Neural progenitor cell (in vitro differentiated cells): ENCODE results near the gene BSDC1. TPM values are rescaled to one million over a fixed set of nuclear protein-coding genes. Genes with fewer than 3 reads are reported as not detected.

Experiments
- DNase-seq: peaks from one replicate; pipeline ENCODE4 v3.0.0-alpha.2; 2016; ENCODE audit warnings: low spot score
- H2AFZ ChIP-seq: fragments of 200-600 bp; sonication (generic); replicated peaks from 2 replicates; pipeline ENCODE4 v1.6.1; 2016; ENCODE audit warnings: antibody characterized with exemption
- H3F3A ChIP-seq: fragments of 200-600 bp; sonication (generic); 2 replicates; pipeline ENCODE4 v1.6.1; 2016; ENCODE audit warnings: antibody characterized with exemption, low read depth
- H3K27ac ChIP-seq: fragments of 200-600 bp; sonication (generic); 2 replicates; pipeline ENCODE4 v1.5.1; 2016; ENCODE audit warnings: mild to moderate bottlenecking
- H3K27me3 ChIP-seq: fragments of 200-600 bp; sonication (generic); 2 replicates; pipeline ENCODE4 v1.6.1; 2016; ENCODE audit warnings: mild to moderate bottlenecking, moderate library complexity
- H3K36me3 ChIP-seq: fragments of 200-600 bp; sonication (generic); 2 replicates; pipeline ENCODE4 v1.5.1; 2016
- H3K4me1 ChIP-seq: fragments of 200-600 bp; sonication (generic); 2 replicates; pipeline ENCODE4 v1.6.1; 2016; ENCODE audit warnings: mixed run types
- H3K4me2 ChIP-seq: fragments of 200-600 bp; sonication (generic); 2 replicates; pipeline ENCODE4 v1.6.1; 2016
- H3K4me3 ChIP-seq: fragments of 200-600 bp; sonication (generic); 2 replicates; pipeline ENCODE4 v1.5.1; 2016
- H3K79me2 ChIP-seq: fragments of 200-600 bp; sonication (generic); 2 replicates; pipeline ENCODE4 v1.6.1; 2016; ENCODE audit warnings: low read depth
- H3K9ac ChIP-seq: fragments of 200-600 bp; sonication (generic); 2 replicates; pipeline ENCODE4 v1.6.1; 2016
- H3K9me3 ChIP-seq: fragments of 200-600 bp; sonication (generic); 2 replicates; pipeline ENCODE4 v1.5.1; 2016; ENCODE audit warnings: low read depth
- H4K20me1 ChIP-seq: fragments of 200-600 bp; sonication (generic); 2 replicates; pipeline ENCODE4 v1.6.1; 2016; ENCODE audit warnings: low read depth
- H3K27ac Mint-ChIP-seq: 3 replicates; pipeline ENCODE4 v1.8.0; 2021; ENCODE audit warnings: mixed read lengths
- H3K27me3 Mint-ChIP-seq: 2 replicates; pipeline ENCODE4 v1.8.0; 2022; ENCODE audit warnings: low read depth, mild to moderate bottlenecking, inconsistent platforms, moderate library complexity, mixed read lengths; ENCODE audit not compliant: insufficient read depth
- H3K36me3 Mint-ChIP-seq: 3 replicates; pipeline ENCODE4 v1.8.0; 2021; ENCODE audit warnings: mixed read lengths
- H3K4me1 Mint-ChIP-seq: 3 replicates; pipeline ENCODE4 v1.8.0; 2021; ENCODE audit warnings: mixed read lengths
- H3K4me3 Mint-ChIP-seq: 3 replicates; pipeline ENCODE4 v1.8.0; 2021; ENCODE audit warnings: mild to moderate bottlenecking, moderate library complexity, mixed read lengths
- H3K9me3 Mint-ChIP-seq: 3 replicates; pipeline ENCODE4 v1.8.0; 2020; ENCODE audit warnings: mixed read lengths
- EZH2 ChIP-seq: fragments of 200-600 bp; sonication (generic); IDR thresholded peaks from 2 replicates; pipeline ENCODE4 v1.6.1; 2017; ENCODE audit warnings: antibody characterized with exemption, mild to moderate bottlenecking, moderate library complexity
- EZH2phosphoT487 ChIP-seq: fragments of 200-600 bp; sonication (generic); IDR thresholded peaks from 2 replicates; pipeline ENCODE4 v1.6.1; 2017; ENCODE audit warnings: antibody characterized with exemption
- total RNA-seq: library from RNA; depleted of rRNA; stranded (reverse); fragments of >200 nt; gene quantifications from 2 replicates; pipeline ENCODE4 v1.2.3, GENCODE V29; 2015; ENCODE audit warnings: low replicate concordance
- TF ChIP-seq, protein P1 (sequence below): fragments of 200-600 bp; sonication (generic); IDR thresholded peaks from 2 replicates; pipeline ENCODE4 v1.5.1; 2017; ENCODE audit warnings: antibody characterized with exemption, mild to moderate bottlenecking

Gene BSDC1
- total RNA-seq, 1 donor from 2014 or later, result 47.5 TPM

DNA sequence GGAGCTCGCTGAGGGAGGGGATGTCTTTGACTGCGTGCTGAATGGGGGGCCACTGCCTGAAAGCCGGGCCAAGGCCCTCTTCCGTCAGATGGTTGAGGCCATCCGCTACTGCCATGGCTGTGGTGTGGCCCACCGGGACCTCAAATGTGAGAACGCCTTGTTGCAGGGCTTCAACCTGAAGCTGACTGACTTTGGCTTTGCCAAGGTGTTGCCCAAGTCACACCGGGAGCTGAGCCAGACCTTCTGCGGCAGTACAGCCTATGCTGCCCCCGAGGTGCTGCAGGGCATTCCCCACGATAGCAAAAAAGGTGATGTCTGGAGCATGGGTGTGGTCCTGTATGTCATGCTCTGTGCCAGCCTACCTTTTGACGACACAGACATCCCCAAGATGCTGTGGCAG, 30.5 kb downstream of the BSDC1 start:
- H3K27ac ChIP-seq, result no peak overlapping the region
- H3K9me3 ChIP-seq, result no peaks in the 10 kb centered on the region
- H3F3A ChIP-seq, result peaks cover 12% of the 10 kb centered on the region
- no peak for TF ChIP-seq EZH2
- TF ChIP-seq EZH2phosphoT487, result no peak
- TF ChIP-seq, protein P1, sequence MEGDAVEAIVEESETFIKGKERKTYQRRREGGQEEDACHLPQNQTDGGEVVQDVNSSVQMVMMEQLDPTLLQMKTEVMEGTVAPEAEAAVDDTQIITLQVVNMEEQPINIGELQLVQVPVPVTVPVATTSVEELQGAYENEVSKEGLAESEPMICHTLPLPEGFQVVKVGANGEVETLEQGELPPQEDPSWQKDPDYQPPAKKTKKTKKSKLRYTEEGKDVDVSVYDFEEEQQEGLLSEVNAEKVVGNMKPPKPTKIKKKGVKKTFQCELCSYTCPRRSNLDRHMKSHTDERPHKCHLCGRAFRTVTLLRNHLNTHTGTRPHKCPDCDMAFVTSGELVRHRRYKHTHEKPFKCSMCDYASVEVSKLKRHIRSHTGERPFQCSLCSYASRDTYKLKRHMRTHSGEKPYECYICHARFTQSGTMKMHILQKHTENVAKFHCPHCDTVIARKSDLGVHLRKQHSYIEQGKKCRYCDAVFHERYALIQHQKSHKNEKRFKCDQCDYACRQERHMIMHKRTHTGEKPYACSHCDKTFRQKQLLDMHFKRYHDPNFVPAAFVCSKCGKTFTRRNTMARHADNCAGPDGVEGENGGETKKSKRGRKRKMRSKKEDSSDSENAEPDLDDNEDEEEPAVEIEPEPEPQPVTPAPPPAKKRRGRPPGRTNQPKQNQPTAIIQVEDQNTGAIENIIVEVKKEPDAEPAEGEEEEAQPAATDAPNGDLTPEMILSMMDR, result no peak
- peaks cover 16% of the 10 kb centered on the region for H3K27me3 Mint-ChIP-seq
- peaks cover 30% of the 10 kb centered on the region for H3K27me3 ChIP-seq
- no peaks in the 10 kb centered on the region for H3K36me3 ChIP-seq
- H3K79me2 ChIP-seq, result no peaks in the 10 kb centered on the region
- H3K4me2 ChIP-seq, result no peak overlapping the region
- no peak for DNase-seq
- H3K4me3 Mint-ChIP-seq, result no peak overlapping the region
- peaks cover 18% of the 10 kb centered on the region for H3K4me1 Mint-ChIP-seq
- H2AFZ ChIP-seq, result no peak overlapping the region
- peaks cover 17% of the 10 kb centered on the region for H3K36me3 Mint-ChIP-seq
- H3K4me1 ChIP-seq, result peaks cover 4% of the 10 kb centered on the region
- no peak overlapping the region for H3K9ac ChIP-seq
- H3K4me3 ChIP-seq, result no peak overlapping the region
- no peak overlapping the region for H3K27ac Mint-ChIP-seq
- peaks cover 6% of the 10 kb centered on the region for H4K20me1 ChIP-seq
- H3K9me3 Mint-ChIP-seq, result no peaks in the 10 kb centered on the region

DNA sequence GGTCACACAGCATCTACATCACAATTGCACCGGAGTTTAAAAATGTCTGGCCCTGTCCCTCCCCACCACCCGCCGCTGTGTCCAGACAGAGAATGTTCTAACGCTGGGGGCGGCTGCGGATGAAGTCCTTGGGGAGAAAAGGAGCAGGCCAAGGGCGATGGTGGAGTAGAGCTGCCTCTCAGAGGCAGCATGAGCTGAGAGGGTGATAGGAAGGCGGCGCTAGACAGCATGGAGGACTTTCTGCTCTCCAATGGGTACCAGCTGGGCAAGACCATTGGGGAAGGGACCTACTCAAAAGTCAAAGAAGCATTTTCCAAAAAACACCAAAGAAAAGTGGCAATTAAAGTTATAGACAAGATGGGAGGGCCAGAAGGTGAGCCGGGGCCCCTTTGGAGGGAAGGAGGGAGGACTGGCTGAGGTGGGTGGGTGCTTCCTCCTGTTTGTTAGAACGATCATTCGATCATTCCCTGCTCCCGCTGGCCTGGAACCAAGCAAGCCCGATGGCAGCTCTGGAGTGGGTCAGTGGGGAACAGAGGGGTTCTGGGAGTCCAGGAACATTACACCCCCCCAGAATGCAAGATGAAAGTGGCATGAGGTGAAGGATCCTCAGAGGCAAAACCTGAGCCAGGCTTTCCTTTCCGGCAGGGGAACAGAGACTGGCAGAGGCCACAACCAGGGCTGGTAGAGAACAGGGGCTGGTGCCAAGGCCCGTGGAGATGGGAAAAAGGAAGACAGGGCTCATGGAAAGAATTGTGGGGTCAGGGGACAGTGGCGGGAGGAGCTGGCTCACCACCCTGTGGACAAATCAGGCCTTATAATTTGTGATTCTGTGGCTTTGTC, 31.5 kb downstream of the BSDC1 start, which contains the start of the genes FAM229A and TSSK3:
TSS of gene FAM229A (minus strand) at position 12 of the 840 bp plus-strand sequence. CDS start 394 bp downstream, outside the sequence.
TSS of gene TSSK3 (plus strand) at position 66 of the 840 bp plus-strand sequence. CDS start at position 229, 163 bp downstream.
- Histone ChIP-seq H3K4me3 (peak within 1 kb of the TSS; percentile 37), H4K20me1 (peaks cover 6% of the 10 kb centered on the region), H3K4me1 (peaks cover 4% of the 10 kb centered on the region), H3F3A (peaks cover 12% of the 10 kb centered on the region), H3K27ac (no peak within 1 kb of the TSS), H3K9ac (no peak within 1 kb of the TSS), H2AFZ (peak within 1 kb of the TSS; percentile 51), H3K79me2 (no peaks in the 10 kb centered on the region), H3K27me3 (peaks cover 30% of the 10 kb centered on the region), H3K36me3 (no peaks in the 10 kb centered on the region), H3K9me3 (no peaks in the 10 kb centered on the region), H3K4me2 (peak within 1 kb of the TSS; percentile 70)
- Mint-ChIP-seq H3K27me3 (peaks cover 16% of the 10 kb centered on the region), H3K36me3 (peaks cover 17% of the 10 kb centered on the region), H3K9me3 (no peaks in the 10 kb centered on the region), H3K27ac (no peak within 1 kb of the TSS), H3K4me3 (peak within 1 kb of the TSS; percentile 13), H3K4me1 (peaks cover 18% of the 10 kb centered on the region)
- TF ChIP-seq EZH2, result no peak
- TF ChIP-seq, protein P1, result no peak
- no peak for TF ChIP-seq EZH2phosphoT487
- no peak for DNase-seq

DNA sequence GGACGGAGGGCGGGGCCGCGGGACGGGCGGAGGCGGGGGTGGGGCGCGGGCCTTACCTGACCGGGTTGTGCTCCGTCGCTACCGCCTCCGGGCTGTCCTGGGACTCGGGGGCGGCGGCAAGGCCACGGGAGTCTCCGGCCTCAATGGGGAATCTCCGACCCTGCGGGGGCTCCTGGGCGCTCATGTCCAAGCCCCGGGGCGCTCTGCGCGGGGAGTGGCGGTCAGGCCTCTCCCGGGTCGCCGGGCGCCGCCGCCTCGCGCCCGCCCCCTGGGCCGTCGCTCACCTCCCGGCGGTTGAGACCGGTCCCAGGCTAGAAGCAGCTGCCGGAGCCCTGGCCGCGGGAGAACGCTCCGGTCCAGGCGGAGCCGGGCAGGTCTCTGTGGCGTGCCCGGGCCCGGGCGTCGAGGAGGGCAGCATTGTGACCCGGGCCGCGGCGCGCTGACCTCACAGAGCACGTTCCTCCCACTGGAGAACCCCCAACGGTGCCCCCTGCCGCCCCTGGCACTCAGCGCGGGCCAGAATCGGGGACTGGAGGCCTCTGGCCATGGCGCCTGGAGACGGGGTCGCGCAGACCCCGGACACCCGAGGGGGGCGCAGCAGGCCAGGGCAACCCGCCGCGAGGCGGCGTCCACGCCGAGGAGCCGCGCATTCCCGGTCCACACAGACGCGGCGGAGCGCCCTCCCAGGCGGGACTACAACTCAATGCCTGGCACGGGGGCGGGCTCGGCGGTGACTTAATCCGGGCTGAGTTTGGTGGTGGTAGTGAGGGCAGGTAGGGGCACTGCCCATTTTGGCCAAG, 32.4 kb downstream of the BSDC1 start:
- Mint-ChIP-seq H3K36me3 (peaks cover 17% of the 10 kb centered on the region), H3K27ac (no peak overlapping the region), H3K27me3 (peaks cover 16% of the 10 kb centered on the region), H3K9me3 (no peaks in the 10 kb centered on the region), H3K4me3 (no peak overlapping the region), H3K4me1 (peaks cover 23% of the 10 kb centered on the region)
- Histone ChIP-seq H4K20me1 (peaks cover 6% of the 10 kb centered on the region), H3K4me3 (peak overlapping the region; percentile 37), H3K4me2 (peak overlapping the region; percentile 70), H3K9ac (no peak overlapping the region), H3K27me3 (peaks cover 30% of the 10 kb centered on the region), H3K4me1 (peaks cover 4% of the 10 kb centered on the region), H3K36me3 (no peaks in the 10 kb centered on the region), H3K9me3 (no peaks in the 10 kb centered on the region), H2AFZ (peak overlapping the region; percentile 51), H3K27ac (no peak overlapping the region), H3K79me2 (no peaks in the 10 kb centered on the region), H3F3A (peaks cover 12% of the 10 kb centered on the region)
- DNase-seq, result peak; percentile 74
- no peak for TF ChIP-seq EZH2phosphoT487
- TF ChIP-seq, protein P1, result peak; percentile 48
